Sigmoid colon (tissue), 4 donors: Measurements from ENCODE around the gene CLCNKA.

Experiments
- CTCF ChIP-seq, 4 experiments: fragments of 450-650 bp in 3 of 4; fragments of 200-600 bp in 1 of 4; IDR thresholded peaks; one replicate each; pipeline ENCODE4 v1.5.1; 2016 to 2019; ENCODE audit warnings: antibody characterized with exemption in 4 of 4, mild to moderate bottlenecking in 3 of 4, moderate library complexity in 2 of 4
- EP300 ChIP-seq, 4 donors: sonication (generic); formaldehyde crosslinking; IDR thresholded peaks; one replicate each; pipeline ENCODE4 v1.6.1; 2017; ENCODE audit warnings: antibody characterized with exemption in 4 of 4
- POLR2A ChIP-seq, 2 donors: fragments of 450-650 bp; IDR thresholded peaks; one replicate each; pipeline ENCODE4 v1.6.1; 2016; ENCODE audit warnings: antibody characterized with exemption in 2 of 2, mild to moderate bottlenecking in 2 of 2, moderate library complexity in 2 of 2
- POLR2AphosphoS5 ChIP-seq, 4 donors: sonication (generic); formaldehyde crosslinking; IDR thresholded peaks; one replicate each; pipeline ENCODE4 v1.6.1; 2017; ENCODE audit warnings: antibody characterized with exemption in 4 of 4

- no peak for TF ChIP-seq CTCF (IDR thresholded peaks at IDR 0.05)
- TF ChIP-seq POLR2A (IDR thresholded peaks at IDR 0.05): no peak
- no peak for TF ChIP-seq POLR2AphosphoS5 (IDR thresholded peaks at IDR 0.05)
- no peak for TF ChIP-seq EP300 (IDR thresholded peaks at IDR 0.05)
Observed at GRCh38 chr1:15992582-15993500, 29.0 kb upstream of the CLCNKA start.
